Skeletal muscle satellite cell (primary cell): Measurements from ENCODE around the gene PABPC3.

Source experiments
- H3K27me3 ChIP-seq: 2 replicates; pipeline ENCODE4 v1.7.0; 2013; ENCODE audit warnings: low read length; ENCODE audit not compliant: control insufficient read depth, insufficient read depth
- H3K36me3 ChIP-seq: 2 replicates; pipeline ENCODE4 v1.7.0; 2013; ENCODE audit warnings: mild to moderate bottlenecking, control low read depth, low read length; ENCODE audit not compliant: insufficient read depth
- H3K4me1 ChIP-seq: 2 replicates; pipeline ENCODE4 v1.7.0; 2013; ENCODE audit warnings: low read length; ENCODE audit not compliant: control insufficient read depth, insufficient read depth
- H3K4me2 ChIP-seq: 2 replicates; pipeline ENCODE4 v1.7.0; 2013; ENCODE audit warnings: mild to moderate bottlenecking, low read length
- H3K4me3 ChIP-seq: 2 replicates; pipeline ENCODE4 v1.7.0; 2013; ENCODE audit warnings: low read length
- H3K9ac ChIP-seq: 2 replicates; pipeline ENCODE4 v1.7.0; 2013; ENCODE audit warnings: mild to moderate bottlenecking, low read depth, low read length, moderate library complexity
- H3K9me3 ChIP-seq: replicated peaks from 2 replicates; pipeline ENCODE4 v1.7.0; 2013; ENCODE audit warnings: mild to moderate bottlenecking, control low read depth, low read length

PABPC3 gene

DNA sequence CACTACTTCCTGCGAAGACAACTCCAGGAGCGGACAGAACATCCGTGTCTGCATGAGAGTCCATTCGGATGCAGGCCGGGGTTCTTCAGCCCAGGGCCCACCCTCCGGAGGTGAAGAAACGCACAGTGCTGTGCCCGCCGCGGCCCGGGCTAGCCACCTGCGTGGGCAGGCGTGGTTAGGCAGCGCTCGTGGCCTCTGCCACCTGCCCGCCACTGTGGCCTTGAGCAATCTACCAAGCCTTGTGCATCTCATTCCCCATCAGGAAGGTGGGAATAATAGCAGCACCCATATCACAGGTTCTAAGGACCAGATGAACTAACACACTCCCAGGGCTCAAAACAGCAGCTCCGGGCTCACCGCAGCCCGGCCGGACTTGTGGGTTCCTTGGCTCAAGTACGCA lies 26.7 kb upstream of the PABPC3 start:
- Histone ChIP-seq H3K27me3 (no peaks in the 10 kb centered on the region), H3K36me3 (no peaks in the 10 kb centered on the region), H3K4me1 (no peaks in the 10 kb centered on the region), H3K9me3 (no peaks in the 10 kb centered on the region), H3K4me3 (no peak overlapping the region), H3K4me2 (no peak overlapping the region), H3K9ac (no peak overlapping the region)

GRCh38 chr13:25069911-25070310 lies 26.0 kb upstream of the PABPC3 start:
- Histone ChIP-seq H3K4me2 (no peak overlapping the region), H3K27me3 (no peaks in the 10 kb centered on the region), H3K4me1 (no peaks in the 10 kb centered on the region), H3K9me3 (no peaks in the 10 kb centered on the region), H3K36me3 (no peaks in the 10 kb centered on the region), H3K9ac (no peak overlapping the region), H3K4me3 (no peak overlapping the region)

DNA sequence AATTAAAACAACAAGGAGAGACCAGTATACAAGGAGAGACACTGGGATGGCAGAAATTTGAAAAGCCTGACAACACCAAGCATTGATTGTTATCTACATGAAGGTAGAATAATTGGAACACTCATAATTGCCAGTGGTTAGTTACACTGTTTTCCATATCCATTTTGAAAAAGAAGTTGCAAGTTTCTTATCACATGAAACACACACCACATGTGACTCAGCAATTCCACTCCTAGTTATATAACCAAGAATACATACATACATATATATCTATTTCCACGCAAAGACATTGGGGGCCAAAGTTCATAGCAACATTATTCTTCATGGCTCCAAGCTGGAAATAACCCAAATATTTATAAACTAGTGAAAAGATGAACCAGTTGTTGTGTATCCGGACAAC lies 15.2 kb upstream of the PABPC3 start:
- Histone ChIP-seq H3K4me3 (no peak overlapping the region), H3K27me3 (peaks cover 17% of the 10 kb centered on the region), H3K9ac (no peak overlapping the region), H3K4me1 (no peaks in the 10 kb centered on the region), H3K4me2 (no peak overlapping the region), H3K9me3 (no peaks in the 10 kb centered on the region), H3K36me3 (no peaks in the 10 kb centered on the region)

DNA sequence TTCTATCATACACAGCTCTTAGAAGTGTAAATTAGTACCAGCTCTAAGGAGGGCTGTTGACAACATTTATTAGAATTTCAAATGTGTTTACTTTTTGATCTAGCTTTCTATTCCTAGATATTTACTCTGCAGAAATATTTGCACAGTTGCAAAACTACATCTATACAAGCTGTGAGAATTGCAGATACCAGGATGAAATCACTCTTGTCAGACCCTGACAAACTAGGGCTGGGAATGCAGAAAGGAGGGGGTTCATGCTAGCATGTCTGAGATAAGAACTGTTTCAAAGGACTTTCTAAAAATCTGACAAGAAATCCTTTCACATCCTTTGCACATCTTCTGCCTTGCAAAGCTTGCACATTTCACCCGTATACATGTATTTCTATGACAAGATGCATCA lies 11.8 kb upstream of the PABPC3 start:
- H3K4me2 ChIP-seq = no peak overlapping the region
- no peaks in the 10 kb centered on the region for H3K9me3 ChIP-seq
- H3K4me1 ChIP-seq = no peaks in the 10 kb centered on the region
- no peaks in the 10 kb centered on the region for H3K36me3 ChIP-seq
- peaks cover 31% of the 10 kb centered on the region for H3K27me3 ChIP-seq
- H3K4me3 ChIP-seq = no peak overlapping the region
- no peak overlapping the region for H3K9ac ChIP-seq

DNA sequence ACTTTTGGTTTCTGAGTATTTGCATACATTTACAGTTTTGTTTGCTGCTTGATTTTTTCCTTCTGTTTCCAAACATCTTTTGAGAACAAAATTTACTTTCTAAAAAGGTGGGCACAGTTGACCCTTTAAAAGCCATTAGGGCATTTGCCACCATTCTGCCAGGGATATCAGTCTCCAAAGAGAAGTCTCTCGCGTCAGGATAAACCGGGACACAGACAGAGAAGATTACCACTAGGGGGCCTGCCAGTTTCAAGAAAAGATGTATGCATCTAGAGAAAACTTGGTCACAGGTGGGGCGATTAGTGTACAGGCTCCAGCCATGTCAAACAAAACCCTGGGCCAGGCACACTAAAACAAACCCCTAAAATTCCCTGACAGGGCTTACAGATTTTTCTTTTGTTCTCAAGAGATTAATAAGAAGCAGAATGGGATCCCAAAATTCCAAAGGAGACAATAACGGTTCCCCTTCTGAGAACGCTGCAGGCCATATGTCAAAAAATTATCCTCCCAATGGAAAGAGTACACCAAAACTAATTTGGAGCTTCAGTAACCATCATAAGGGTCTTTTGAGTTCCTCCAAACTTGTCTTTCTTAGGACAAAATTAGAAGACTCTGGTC lies 10.7 kb upstream of the PABPC3 start:
- H3K4me2 ChIP-seq = no peak overlapping the region

GRCh38 chr13:25088562-25089221 lies 7.2 kb upstream of the PABPC3 start:
- Histone ChIP-seq H3K9me3 (no peaks in the 10 kb centered on the region), H3K4me1 (no peaks in the 10 kb centered on the region), H3K36me3 (no peaks in the 10 kb centered on the region), H3K4me2 (no peak overlapping the region), H3K4me3 (no peak overlapping the region), H3K27me3 (peaks cover 25% of the 10 kb centered on the region), H3K9ac (no peak overlapping the region)

More for the DNA sequence above, 10.7 kb upstream of the PABPC3 start:
- no peak overlapping the region for H3K4me3 ChIP-seq
- no peaks in the 10 kb centered on the region for H3K4me1 ChIP-seq
- no peaks in the 10 kb centered on the region for H3K9me3 ChIP-seq
- H3K36me3 ChIP-seq = no peaks in the 10 kb centered on the region
- H3K27me3 ChIP-seq = peaks cover 31% of the 10 kb centered on the region
- H3K9ac ChIP-seq = no peak overlapping the region

DNA sequence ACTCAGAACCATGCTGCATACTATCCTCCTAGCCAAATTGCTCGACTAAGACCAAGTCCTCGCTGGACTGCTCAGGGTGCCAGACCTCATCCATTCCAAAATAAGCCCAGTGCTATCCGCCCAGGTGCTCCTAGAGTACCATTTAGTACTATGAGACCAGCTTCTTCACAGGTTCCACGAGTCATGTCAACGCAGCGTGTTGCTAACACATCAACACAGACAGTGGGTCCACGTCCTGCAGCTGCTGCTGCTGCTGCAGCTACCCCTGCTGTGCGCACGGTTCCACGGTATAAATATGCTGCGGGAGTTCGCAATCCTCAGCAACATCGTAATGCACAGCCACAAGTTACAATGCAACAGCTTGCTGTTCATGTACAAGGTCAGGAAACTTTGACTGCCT lies 1.5 kb downstream of the PABPC3 start:
- Histone ChIP-seq H3K36me3 (no peaks in the 10 kb centered on the region), H3K4me3 (no peak overlapping the region), H3K27me3 (peaks cover 24% of the 10 kb centered on the region), H3K4me1 (no peaks in the 10 kb centered on the region), H3K4me2 (no peak overlapping the region), H3K9me3 (no peaks in the 10 kb centered on the region), H3K9ac (no peak overlapping the region)

- H3K4me1 ChIP-seq = no peaks in the 10 kb centered on the region
Measured at GRCh38 chr13:25103711-25104110, 7.8 kb downstream of the PABPC3 start.

GRCh38 chr13:25109341-25109740 lies 13.4 kb downstream of the PABPC3 start:
- Histone ChIP-seq H3K4me1 (no peaks in the 10 kb centered on the region), H3K4me2 (no peak overlapping the region), H3K9ac (no peak overlapping the region), H3K4me3 (no peak overlapping the region), H3K9me3 (no peaks in the 10 kb centered on the region), H3K36me3 (no peaks in the 10 kb centered on the region), H3K27me3 (peaks cover 11% of the 10 kb centered on the region)

More at GRCh38 chr13:25103711-25104110, 7.8 kb downstream of the PABPC3 start:
- Histone ChIP-seq H3K27me3 (peaks cover 3% of the 10 kb centered on the region), H3K4me3 (no peak overlapping the region), H3K36me3 (no peaks in the 10 kb centered on the region), H3K9me3 (no peaks in the 10 kb centered on the region), H3K4me2 (no peak overlapping the region), H3K9ac (no peak overlapping the region)

DNA sequence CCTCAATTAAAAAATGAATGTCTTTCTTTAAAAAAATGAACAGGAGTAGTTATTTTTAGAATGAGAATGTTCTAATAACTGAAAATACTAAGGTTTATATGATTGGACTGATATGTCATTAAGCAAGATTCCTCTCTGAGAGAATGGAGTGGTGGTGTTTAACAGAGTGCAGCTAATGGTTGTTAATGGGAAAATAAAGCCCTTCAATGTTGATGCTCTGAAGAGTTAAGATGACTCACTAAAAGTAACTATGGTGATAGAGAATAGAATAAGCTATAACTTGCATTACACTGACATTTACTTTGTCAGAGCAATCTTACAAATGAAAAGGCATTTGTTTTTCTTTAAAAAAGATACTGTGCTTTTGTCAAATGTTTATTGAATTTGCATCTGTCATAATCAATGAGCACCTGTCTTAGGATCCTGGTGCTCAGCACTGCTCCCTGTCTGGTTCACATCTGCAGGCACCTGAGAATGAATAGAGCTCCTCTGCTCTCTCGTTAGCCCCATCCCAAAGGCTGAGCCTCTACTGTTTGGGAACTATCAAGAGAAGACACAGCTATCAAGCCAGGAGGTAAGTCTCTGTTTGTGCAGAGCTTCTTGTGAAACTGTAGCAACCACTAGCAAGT lies 15.1 kb downstream of the PABPC3 start:
- H3K4me3 ChIP-seq = no peak overlapping the region
- H3K9ac ChIP-seq = no peak overlapping the region
- no peaks in the 10 kb centered on the region for H3K4me1 ChIP-seq
- H3K36me3 ChIP-seq = no peaks in the 10 kb centered on the region
- peaks cover 24% of the 10 kb centered on the region for H3K27me3 ChIP-seq
- H3K4me2 ChIP-seq = no peak overlapping the region
- no peaks in the 10 kb centered on the region for H3K9me3 ChIP-seq

- Histone ChIP-seq H3K9ac (no peak overlapping the region), H3K9me3 (no peaks in the 10 kb centered on the region), H3K36me3 (no peaks in the 10 kb centered on the region), H3K4me3 (no peak overlapping the region), H3K4me1 (no peaks in the 10 kb centered on the region), H3K4me2 (no peak overlapping the region), H3K27me3 (peaks cover 28% of the 10 kb centered on the region)
Measured at GRCh38 chr13:25111585-25111956, 15.6 kb downstream of the PABPC3 start.
